GM12878 (cell line): ENCODE measurements around the gene MT1G. TPM values are rescaled to one million over a fixed set of nuclear protein-coding genes. Genes with fewer than 3 reads are reported as not detected.

Experiments
- ATAC-seq: fragments of 200-7000 bp; cut with Tn5 transposase; 3 replicates; pipeline ENCODE4 v1.9.1; 2020; ENCODE audit warnings: mild to moderate bottlenecking, moderate library complexity
- BruUV-seq: library from RNA; stranded (reverse); fragments of 400-500 nt; replicated peaks from 2 replicates; lab custom pipeline; 2021; lab: Mats Ljungman, UMichigan
- CTCF ChIA-PET: fragments of 300-600 bp; sonication (Branson Sonifier 250); formaldehyde crosslinking; extraction: SDS; loops from one replicate; lab custom pipeline; 2021; ENCODE audit warnings: inconsistent platforms; lab: Yijun Ruan, JAX
- POLR2A ChIA-PET: fragments of 350-600 bp; formaldehyde crosslinking; extraction: SDS; loops from one replicate; lab custom pipeline; 2021; ENCODE audit warnings: inconsistent platforms; lab: Charles Lee
- RAD21 ChIA-PET: fragments of 300-600 bp; sonication (Branson Sonifier 250); formaldehyde crosslinking; loops from one replicate; lab custom pipeline; 2023; ENCODE audit warnings: antibody characterized with exemption; ENCODE audit not compliant: unreplicated experiment; lab: Charles Lee
- SMC1A ChIA-PET: fragments of 300-600 bp; sonication (Branson Sonifier 250); formaldehyde crosslinking; loops from one replicate; lab custom pipeline; 2023; ENCODE audit not compliant: unreplicated experiment, uncharacterized antibody; lab: Charles Lee
- DNase-seq: peaks from one replicate; pipeline ENCODE4 v3.0.0-alpha.2; 2011; ENCODE audit warnings: low read depth, low spot score
- FAIRE-seq: peaks from 3 replicates; lab custom pipeline; 2011; peaks lifted over from hg19 to GRCh38; lab: Jason Lieb, UNC
- H2AFZ ChIP-seq: 2 replicates; pipeline ENCODE4 v1.6.0; 2011; ENCODE audit warnings: low read depth, low read length, control low read depth; ENCODE audit not compliant: control insufficient read depth
- H3K27ac ChIP-seq: 2 replicates; pipeline ENCODE4 v1.5.1; 2011; ENCODE audit warnings: control low read depth; ENCODE audit not compliant: control insufficient read depth, insufficient read depth
- H3K27me3 ChIP-seq, 2 experiments: replicated peaks in 1 of 2; 2 replicates each; pipeline versions ENCODE4 v1.6.0 to v1.6.1; 2011; ENCODE audit warnings: low read length in 1 of 2; ENCODE audit not compliant: control insufficient read depth in 2 of 2, insufficient read depth in 2 of 2
- H3K36me3 ChIP-seq, 2 experiments: 2 replicates each; pipeline ENCODE4 v1.5.1; 2011; ENCODE audit warnings: low read length in 1 of 2; ENCODE audit not compliant: control insufficient read depth in 2 of 2, insufficient read depth in 2 of 2
- H3K4me1 ChIP-seq: 2 replicates; pipeline ENCODE4 v1.6.1; 2011; ENCODE audit warnings: mild to moderate bottlenecking, low read length, moderate library complexity, mixed read lengths; ENCODE audit not compliant: control insufficient read depth, insufficient read depth
- H3K4me2 ChIP-seq: 2 replicates; pipeline ENCODE4 v1.6.0; 2011; ENCODE audit warnings: control low read depth; ENCODE audit not compliant: control insufficient read depth, insufficient read depth
- H3K4me3 ChIP-seq: fragments of 200-600 bp; sonication (generic); 2 replicates; pipeline ENCODE4 v1.5.1; 2016
- H3K79me2 ChIP-seq: 2 replicates; pipeline ENCODE4 v1.6.0; 2011; ENCODE audit warnings: low read length; ENCODE audit not compliant: control insufficient read depth, insufficient read depth
- H3K9ac ChIP-seq: 2 replicates; pipeline ENCODE4 v1.8.0; 2011; ENCODE audit warnings: low read length, control low read depth, mixed read lengths; ENCODE audit not compliant: control insufficient read depth, insufficient read depth
- H3K9me3 ChIP-seq: replicated peaks from 3 replicates; pipeline ENCODE4 v1.5.1; 2011; ENCODE audit warnings: mild to moderate bottlenecking, low read length; ENCODE audit not compliant: control insufficient read depth, insufficient read depth
- H4K20me1 ChIP-seq: 2 replicates; pipeline ENCODE4 v1.6.0; 2011; ENCODE audit not compliant: control insufficient read depth, insufficient read depth
- ASH2L ChIP-seq: fragments of 300-600, 200-600 bp; sonication (generic); IDR thresholded peaks from 2 replicates; pipeline ENCODE4 v1.6.1; 2017; ENCODE audit warnings: low read depth, mild to moderate bottlenecking, borderline replicate concordance
- BCL11A ChIP-seq: IDR thresholded peaks from 2 replicates; pipeline ENCODE4 v1.6.1; 2011; ENCODE audit warnings: low read depth, low read length
- CBX3 ChIP-seq: fragments of 200-600 bp; sonication (generic); IDR thresholded peaks from 2 replicates; pipeline ENCODE4 v1.6.1; 2016; ENCODE audit warnings: low read depth, borderline replicate concordance
- CHD4 ChIP-seq: fragments of 200-600 bp; sonication (generic); IDR thresholded peaks from 2 replicates; pipeline ENCODE4 v1.6.1; 2016; ENCODE audit warnings: mild to moderate bottlenecking
- CTCF ChIP-seq, 3 experiments: IDR thresholded peaks in 2 of 3; conservative IDR thresholded peaks in 1 of 3; 2 replicates each; pipeline ENCODE4 v1.5.1; 2011; ENCODE audit warnings: low read depth in 3 of 3, low read length in 3 of 3, mild to moderate bottlenecking in 3 of 3, control low read depth in 2 of 3, moderate library complexity in 2 of 3, inconsistent platforms in 1 of 3, mixed read lengths in 1 of 3; ENCODE audit not compliant: control insufficient read depth in 2 of 3, insufficient read depth in 1 of 3; ENCODE audit errors: extremely low read depth in 1 of 3
- ELK1 ChIP-seq: IDR thresholded peaks from 2 replicates; pipeline ENCODE4 v1.6.1; 2012; ENCODE audit warnings: low read depth, low read length, improper control_type of control experiment
- EP300 ChIP-seq, 2 experiments: fragments of 150-350 bp in 1 of 2; IDR thresholded peaks; 2 replicates each; pipeline ENCODE4 v1.6.1; 2011 to 2012; ENCODE audit warnings: low read depth in 2 of 2, low read length in 2 of 2, borderline replicate concordance in 1 of 2, improper control_type of control experiment in 1 of 2, inconsistent platforms in 1 of 2; ENCODE audit not compliant: control insufficient read depth in 1 of 2
- IKZF1 ChIP-seq: fragments of 450-650 bp; conservative IDR thresholded peaks from 2 replicates; pipeline ENCODE4 v1.6.1; 2017; ENCODE audit warnings: antibody characterized with exemption, mild to moderate bottlenecking
- MEF2A ChIP-seq: IDR thresholded peaks from 2 replicates; pipeline ENCODE4 v1.6.1; 2011; ENCODE audit warnings: low read depth, mild to moderate bottlenecking, low read length, moderate library complexity; ENCODE audit not compliant: insufficient read depth
- NR2C1 ChIP-seq: fragments of 450-650 bp; IDR thresholded peaks from 2 replicates; pipeline ENCODE4 v1.6.1; 2017; ENCODE audit warnings: antibody characterized with exemption, mild to moderate bottlenecking, moderate library complexity
- PKNOX1 ChIP-seq: fragments of 450-650 bp; IDR thresholded peaks from 2 replicates; pipeline ENCODE4 v1.6.1; 2016; ENCODE audit warnings: mild to moderate bottlenecking
- SUPT20H ChIP-seq: IDR thresholded peaks from 2 replicates; pipeline ENCODE4 v1.6.1; 2011; ENCODE audit warnings: low read depth, mild to moderate bottlenecking, low read length, moderate library complexity, borderline replicate concordance; ENCODE audit not compliant: control insufficient read depth
- YY1 ChIP-seq: IDR thresholded peaks from 2 replicates; pipeline ENCODE4 v1.6.1; 2011; ENCODE audit warnings: low read depth, mild to moderate bottlenecking, low read length
- ZNF207 ChIP-seq: fragments of 450-650 bp; IDR thresholded peaks from 2 replicates; pipeline ENCODE4 v1.6.1; 2014; ENCODE audit warnings: antibody characterized with exemption, mild to moderate bottlenecking, borderline replicate concordance
- WGBS: methylation state at CpG from one replicate; pipeline ENCODE4 v1.1.6; 2016; ENCODE audit warnings: low lambda C conversion rate; ENCODE audit not compliant: insufficient replicate concordance, insufficient coverage; ENCODE audit errors: missing lambda C conversion rate; 5-methylcytosine and 5-hydroxymethylcytosine counted together
- in situ Hi-C: fragments of 300-500 bp; cut with MboI; formaldehyde crosslinking; loops from 9 replicates; pipeline ENCODE4 v1.14.3; 2018; ENCODE audit warnings: mixed read lengths
- intact Hi-C: fragments of 100-400 bp; cut with micrococcal nuclease; formaldehyde crosslinking; loops from one replicate; pipeline ENCODE4 v1.14.2; 2022; ENCODE audit not compliant: unreplicated experiment
- polyA plus RNA-seq, 11 experiments: library from polyadenylated mRNA; depleted of rRNA in 4 of 11; unstranded in 6 of 11; stranded (reverse) in 5 of 11; fragments of >200 nt; fragmentation: Nextera tagmentation in 4 of 11; fragmentation: Illumina TruSeq in 1 of 11; extraction: Ambion mirVana in 4 of 11; extraction: Trizol in 1 of 11; gene quantifications; 1 replicate in 1 of 11; 2 replicates in 10 of 11; pipeline versions ENCODE4 v1.2.1 to v1.2.3, GENCODE V29; 2011 to 2016; ENCODE audit warnings: inconsistent platforms in 2 of 11, missing spikeins in 2 of 11, low read depth in 1 of 11
- total RNA-seq, 4 experiments: library from RNA; depleted of rRNA in 3 of 4; stranded (reverse); fragments of >200 nt in 3 of 4; fragmentation: Illumina TruSeq in 1 of 4; extraction: Trizol in 1 of 4; gene quantifications; 2 replicates each; pipeline versions ENCODE4 v1.2.1 to v1.2.3, GENCODE V29; 2013 to 2021

Gene MT1G
- total and polyA plus RNA-seq, 10 of the 15 experiments (the other 5 are each of a cell fraction or from before 2014, with no cell fraction given): 1.2 to 9.1 (median 4.6) TPM

- TF ChIP-seq CTCF (IDR thresholded peaks at IDR 0.05 in 2 of 3, conservative IDR thresholded peaks at IDR 0.05 in 1 of 3; ENCODE audit: control insufficient read depth in 2 of 3, extremely low read depth in 1 of 3, insufficient read depth in 1 of 3, low read depth in 3 of 3, low read length in 3 of 3) (no peak), CBX3 (no peak), NR2C1 (no peak)
- TF ChIP-seq, all 136 proteins: peak for 0
Measured at GRCh38 chr16:56684926-56685590, 17.2 kb upstream of the MT1G start (continued).

- Histone ChIP-seq H3K9me3 (no peaks in the 10 kb centered on the region), H3K9ac (no peak overlapping the region), H3K27me3 (no peaks in the 10 kb centered on the region; a peak in 2 of 4 replicates), H3K79me2 (no peaks in the 10 kb centered on the region), H3K4me1 (peaks cover 12% of the 10 kb centered on the region), H3K36me3 (no peaks in the 10 kb centered on the region), H2AFZ (no peak overlapping the region), H3K4me3 (no peak overlapping the region), H3K4me2 (no peak overlapping the region), H3K27ac (no peak overlapping the region)
- SMC1A ChIA-PET: interaction anchor here (1.8 kb wide), 1 partner anchor 18 kb away, joined by 5 read pairs; no protein-coding TSS in a partner anchor
- no peak for FAIRE-seq
- RAD21 ChIA-PET: interaction anchor here (1.2 to 1.7 kb wide), 2 partner anchors 16 to 18 kb away, joined by 3 to 6 read pairs; no protein-coding TSS in a partner anchor
- intact Hi-C loops: no loop called here
- no TSS peak for BruUV-seq
- ATAC-seq: no peak
- POLR2A ChIA-PET: no interaction called here
- CTCF ChIA-PET: interaction anchor here (2.5 kb wide), 1 partner anchor 17 kb away, joined by 13 read pairs; no protein-coding TSS in a partner anchor
- WGBS: 50% methylated on average over 4 of the region's 4 CpGs
- in situ Hi-C loops: loop anchor here (25.0 kb wide), 1 partner anchor 747 kb away; no protein-coding TSS in a partner anchor
- TF ChIP-seq PKNOX1: no peak
- TF ChIP-seq EP300 (IDR thresholded peaks at IDR 0.05; ENCODE audit: borderline replicate concordance in 1 of 2, control insufficient read depth in 1 of 2, low read depth in 2 of 2, low read length in 2 of 2): no peak
- no peak for TF ChIP-seq YY1
- TF ChIP-seq IKZF1: no peak
- TF ChIP-seq SUPT20H: no peak
- no peak for TF ChIP-seq ZNF207
- TF ChIP-seq CHD4: no peak
- no peak for TF ChIP-seq ELK1
- no peak for TF ChIP-seq MEF2A
- TF ChIP-seq BCL11A: no peak
- no peak for TF ChIP-seq ASH2L
- no peak for TF ChIP-seq NR2C1
- TF ChIP-seq, all 136 proteins: peak for 0
- no peaks in the 10 kb centered on the region for H4K20me1 ChIP-seq
- DNase-seq: no peak
Measured at GRCh38 chr16:56684256-56684925, 16.5 kb upstream of the MT1G start.
